HG03135 (cell line): ENCODE data around the gene KRTAP19-1.

Source experiments
- ATAC-seq: cut with Tn5 transposase; IDR thresholded peaks from one replicate; pipeline ENCODE4 v1.9.1; 2021; ENCODE audit warnings: mild to moderate bottlenecking, moderate library complexity; ENCODE audit not compliant: unreplicated experiment

Gene KRTAP19-1

DNA sequence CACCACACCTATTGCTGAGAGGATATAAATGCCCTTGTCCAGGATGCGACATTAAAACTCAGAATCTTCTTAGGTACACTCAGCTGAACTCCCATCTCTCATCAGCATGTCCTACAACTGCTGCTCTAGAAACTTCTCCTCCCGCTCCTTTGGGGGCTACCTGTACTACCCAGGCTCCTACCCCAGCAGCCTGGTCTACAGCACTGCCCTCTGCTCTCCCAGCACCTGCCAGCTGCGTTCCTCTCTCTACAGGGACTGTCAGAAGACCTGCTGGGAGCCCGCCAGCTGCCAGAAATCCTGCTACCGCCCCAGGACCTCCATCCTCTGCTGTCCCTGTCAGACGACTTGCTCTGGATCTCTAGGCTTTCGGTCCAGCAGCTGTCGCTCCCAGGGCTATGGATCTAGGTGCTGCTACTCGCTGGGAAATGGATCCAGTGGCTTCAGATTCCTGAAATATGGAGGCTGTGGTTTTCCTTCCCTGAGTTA, 50.0 kb downstream of the KRTAP19-1 start, which contains the start of gene KRTAP13-4:
Gene KRTAP13-4, plus strand, starts transcription at position 51 of the 486 bp plus-strand sequence. Its CDS starts 56 bp downstream, at position 107.
- no peak for ATAC-seq
